Dermis blood vessel endothelial cell (primary cell): ENCODE results near the gene TMEM123. TPM values are rescaled to one million over a fixed set of nuclear protein-coding genes. Genes with fewer than 3 reads are reported as not detected.

ENCODE experiments used
- DNase-seq: peaks from one replicate; pipeline ENCODE4 v3.0.0; 2010
- total RNA-seq: library from RNA; depleted of rRNA; stranded (reverse); fragments of >200 nt; gene quantifications from 2 replicates; pipeline ENCODE4 v1.2.3, GENCODE V29; 2014

Gene TMEM123, protein sequence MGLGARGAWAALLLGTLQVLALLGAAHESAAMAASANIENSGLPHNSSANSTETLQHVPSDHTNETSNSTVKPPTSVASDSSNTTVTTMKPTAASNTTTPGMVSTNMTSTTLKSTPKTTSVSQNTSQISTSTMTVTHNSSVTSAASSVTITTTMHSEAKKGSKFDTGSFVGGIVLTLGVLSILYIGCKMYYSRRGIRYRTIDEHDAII
- 195 and 245 TPM in 2 replicates for total RNA-seq

- peak; percentile 73 for DNase-seq
Observed at GRCh38 chr11:102452461-102453301, at the start of gene TMEM123. TSS of gene TMEM123 (minus strand) at chr11:102452765. CDS start at chr11:102452623, 142 bp downstream.

DNA sequence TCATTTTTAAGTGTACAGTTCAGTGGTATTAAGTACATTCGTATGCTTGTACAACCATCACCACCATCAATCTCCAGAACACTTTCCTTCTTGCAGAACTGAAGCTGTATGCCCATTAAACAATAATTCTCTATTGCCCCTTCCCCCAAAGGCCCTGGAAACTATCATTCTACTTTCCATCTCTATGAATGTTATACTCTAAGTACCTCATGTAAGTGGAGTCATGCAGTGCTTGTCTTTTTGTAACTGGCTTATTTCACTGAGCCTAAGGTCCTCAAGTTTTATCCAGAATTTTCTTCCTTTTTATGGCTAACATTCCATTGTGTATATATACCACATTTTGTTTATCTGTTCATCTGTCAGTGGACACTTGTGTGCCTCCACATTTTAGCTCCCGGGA lies 48.3 kb upstream of the TMEM123 start:
- no peak for DNase-seq

DNA sequence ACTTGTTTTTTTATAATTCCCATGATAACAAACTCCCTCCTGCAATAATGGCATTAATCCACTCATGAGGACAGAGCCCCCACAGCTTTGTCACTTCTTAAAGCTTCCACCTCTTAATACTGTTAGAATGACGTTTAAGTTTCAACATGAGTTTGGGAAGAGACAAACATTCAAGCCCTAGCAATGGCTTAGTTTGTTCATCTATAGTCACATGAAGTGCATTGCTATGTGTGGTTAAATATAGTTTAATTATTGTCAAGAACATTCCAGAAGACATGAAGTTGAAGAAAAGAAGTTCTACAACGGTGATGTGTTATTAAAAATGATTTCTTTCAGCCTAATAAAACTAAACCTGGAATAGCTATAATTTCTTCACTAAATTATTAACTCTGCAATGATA lies 47.4 kb upstream of the TMEM123 start:
- no peak for DNase-seq

DNA sequence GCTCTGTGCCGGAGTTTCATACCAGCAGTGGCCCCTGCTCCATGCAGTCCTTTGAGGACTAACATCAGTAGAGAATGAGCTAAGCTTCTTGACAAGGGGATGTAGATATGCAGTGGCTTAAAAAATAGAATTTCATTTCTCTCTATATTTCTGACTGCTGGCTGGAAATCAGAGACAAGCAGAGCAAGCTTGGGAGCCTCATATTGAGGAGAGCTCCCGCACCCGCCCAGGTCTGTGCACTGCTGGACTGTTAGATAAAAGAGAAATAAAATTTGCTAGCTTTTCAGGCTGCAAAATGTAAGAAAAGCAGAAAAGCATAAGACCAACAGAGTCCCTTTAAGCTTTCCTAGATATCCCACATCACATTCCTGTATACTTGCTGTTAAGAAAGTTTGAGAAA lies 46.6 kb upstream of the TMEM123 start:
- DNase-seq, result no peak

DNA sequence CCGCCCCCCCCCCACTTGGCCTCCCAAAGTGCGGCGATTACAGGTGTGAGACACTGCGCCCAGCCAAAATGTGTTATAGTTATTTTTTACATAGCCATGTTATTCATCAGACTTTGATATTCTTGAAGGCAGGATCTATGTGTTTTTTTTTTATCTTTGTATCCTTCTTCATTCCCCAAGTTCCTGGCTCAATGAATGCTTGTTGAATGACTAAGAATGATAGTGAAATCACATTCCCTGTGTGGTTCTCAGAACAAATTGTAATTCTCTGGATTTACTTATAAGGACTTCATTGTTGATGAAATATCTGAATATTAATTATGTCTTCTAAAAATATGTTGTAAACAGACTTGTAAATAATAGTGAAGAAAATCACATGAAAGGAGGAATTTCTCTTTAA lies 44.5 kb upstream of the TMEM123 start:
- no peak for DNase-seq

DNA sequence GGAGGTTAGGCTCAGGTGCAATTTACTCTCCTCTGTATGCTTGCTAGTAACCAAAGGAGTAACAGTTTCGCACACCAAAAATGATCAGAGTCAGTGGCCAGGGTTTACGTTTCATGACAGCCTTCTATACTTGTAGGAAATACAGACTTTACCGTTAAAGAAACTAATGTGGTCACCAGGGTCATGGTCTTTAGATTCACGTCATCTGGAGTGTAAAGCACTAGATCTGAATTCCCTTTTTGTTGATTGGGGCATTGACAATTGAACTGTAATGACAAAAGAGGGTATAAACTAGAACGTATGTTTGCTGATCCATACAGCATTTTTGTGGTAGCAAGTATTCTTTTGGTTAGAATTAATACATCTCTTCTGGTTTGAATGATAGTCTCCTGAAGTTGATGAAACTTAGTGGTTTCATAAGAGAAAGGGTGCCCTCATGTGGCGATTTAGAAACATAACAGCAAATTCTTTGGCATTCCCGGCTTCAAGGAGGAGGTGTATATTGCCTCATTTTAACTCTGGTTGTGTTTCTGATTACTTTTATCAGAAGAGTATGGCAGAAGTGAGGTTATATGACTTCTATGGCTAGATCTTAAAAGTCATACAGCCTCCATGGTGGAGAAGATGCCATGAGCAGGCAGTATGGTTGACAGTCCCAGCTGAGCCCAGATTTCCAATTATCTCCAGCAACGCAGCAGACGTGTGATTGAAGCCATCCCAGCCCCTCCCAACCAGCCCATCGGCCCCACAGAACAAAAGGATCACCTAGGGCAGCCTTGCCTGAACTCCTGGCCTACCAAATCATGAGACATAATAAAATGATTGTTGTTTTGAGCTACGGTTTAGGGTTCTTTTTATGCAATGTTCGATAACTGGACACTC lies 42.8 kb upstream of the TMEM123 start:
- DNase-seq, result peak; percentile 93

GRCh38 chr11:102494216-102494615 lies 41.7 kb upstream of the TMEM123 start:
- peak; percentile 89 for DNase-seq

DNA sequence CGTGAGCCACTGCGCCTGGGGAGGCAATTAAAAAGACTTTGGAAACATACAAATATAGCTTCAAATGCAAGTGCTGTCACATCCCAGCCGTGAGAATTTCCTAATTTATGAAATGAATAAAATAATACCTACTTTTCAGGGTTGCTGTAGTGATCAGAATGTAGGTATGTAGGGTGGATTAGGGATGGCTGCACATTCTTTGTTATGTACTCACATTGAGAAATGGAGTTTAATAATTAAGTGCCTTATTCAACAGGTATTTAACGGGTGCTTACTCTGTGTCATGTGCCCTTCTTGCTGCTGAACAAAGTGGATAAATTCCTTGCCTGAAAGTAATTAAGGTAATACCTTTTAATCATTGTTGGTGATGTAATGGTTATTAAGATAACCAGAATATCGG lies 41.0 kb upstream of the TMEM123 start:
- no peak for DNase-seq

- no peak for DNase-seq
Observed at GRCh38 chr11:102491969-102492368, 39.4 kb upstream of the TMEM123 start.

DNA sequence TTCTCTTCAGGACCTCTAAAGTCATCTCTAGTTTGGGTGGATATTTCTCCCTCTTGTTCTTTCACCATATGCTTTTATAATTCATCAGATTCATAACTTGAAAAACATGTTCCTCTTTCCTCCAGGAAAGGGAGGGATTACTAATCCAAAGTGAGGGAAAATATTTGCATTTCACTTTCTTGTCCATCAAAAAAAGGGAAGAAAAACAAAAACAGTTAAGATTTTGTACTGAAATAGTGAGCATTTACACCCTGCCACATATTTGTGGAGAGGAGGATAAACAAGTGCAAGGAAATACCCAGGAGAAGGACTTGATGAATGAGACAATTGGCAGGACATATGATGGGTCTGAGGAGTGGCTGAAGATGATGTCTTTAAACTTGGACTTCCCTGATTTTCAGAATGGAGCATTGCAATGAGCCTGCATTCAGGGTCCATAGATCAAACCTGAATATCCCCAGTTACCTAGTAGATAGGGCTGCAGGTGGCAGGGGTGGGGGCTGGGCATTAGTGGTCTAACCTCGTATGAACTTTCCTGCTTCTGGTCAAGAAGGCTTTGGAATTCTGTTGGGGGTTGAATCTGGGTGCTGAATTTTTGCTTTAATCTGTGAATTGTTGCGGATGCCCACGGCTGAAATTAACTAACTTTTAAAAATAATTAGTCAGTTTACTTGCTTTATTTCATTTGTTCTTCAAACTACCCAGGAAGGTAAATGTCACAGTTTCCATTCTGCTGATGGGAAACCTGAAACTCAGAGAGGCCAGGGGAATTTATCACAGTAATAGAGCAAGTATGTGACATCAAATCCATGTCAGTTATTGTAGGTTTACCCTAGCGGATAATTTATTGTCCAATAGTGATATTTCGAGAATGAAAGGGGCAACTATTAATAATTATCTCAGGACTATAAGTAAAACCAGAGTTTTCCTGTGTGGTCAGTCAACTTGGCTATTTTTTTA lies 36.9 kb upstream of the TMEM123 start:
- no peak for DNase-seq

- DNase-seq, result no peak
Observed at GRCh38 chr11:102488208-102488607, 35.6 kb upstream of the TMEM123 start.

DNA sequence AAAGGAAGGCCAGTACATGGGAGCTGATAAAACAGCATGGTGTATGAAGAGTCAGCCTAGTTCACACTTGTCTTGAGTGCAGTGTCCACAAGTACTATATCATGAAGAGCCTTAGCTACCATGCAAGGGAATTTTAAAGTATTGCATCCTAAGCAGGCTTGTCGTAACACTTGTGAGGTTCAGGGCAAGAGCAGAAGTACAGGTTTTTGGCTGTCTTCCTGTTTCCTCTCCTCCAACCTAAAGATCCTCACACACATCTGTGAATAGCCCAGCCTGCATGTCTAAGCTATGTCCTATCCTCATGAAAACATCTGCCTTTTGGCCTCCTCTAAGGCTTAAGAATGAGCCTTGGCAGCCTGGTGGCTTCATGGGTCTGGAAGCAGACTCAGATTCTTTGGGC lies 34.6 kb upstream of the TMEM123 start:
- no peak for DNase-seq

DNA sequence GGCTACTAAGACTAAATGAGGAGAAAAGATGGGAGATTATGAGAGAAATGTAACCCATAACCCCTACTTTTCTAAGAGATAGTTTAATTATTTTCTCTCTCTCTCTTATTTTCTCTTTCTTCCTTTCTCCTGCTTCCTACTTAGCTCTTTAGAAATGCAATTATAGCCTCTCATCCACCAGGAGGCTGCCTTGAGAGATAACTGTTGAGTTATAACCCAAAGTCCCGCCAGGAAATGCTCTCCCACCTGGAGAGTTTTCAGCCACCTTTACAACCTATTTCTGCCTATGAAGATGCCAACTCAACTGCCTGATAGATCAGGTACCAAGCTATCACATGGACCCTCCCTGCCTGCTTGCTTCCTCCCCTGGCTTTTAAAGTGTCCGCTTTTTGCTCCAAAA lies 34.0 kb upstream of the TMEM123 start:
- no peak for DNase-seq

- no peak for DNase-seq
Observed at GRCh38 chr11:102485095-102485722, 32.6 kb upstream of the TMEM123 start.

- no peak for DNase-seq
Observed at GRCh38 chr11:102482433-102482832, 29.9 kb upstream of the TMEM123 start.

- no peak for DNase-seq
Observed at GRCh38 chr11:102479733-102480132, 27.2 kb upstream of the TMEM123 start.

DNA sequence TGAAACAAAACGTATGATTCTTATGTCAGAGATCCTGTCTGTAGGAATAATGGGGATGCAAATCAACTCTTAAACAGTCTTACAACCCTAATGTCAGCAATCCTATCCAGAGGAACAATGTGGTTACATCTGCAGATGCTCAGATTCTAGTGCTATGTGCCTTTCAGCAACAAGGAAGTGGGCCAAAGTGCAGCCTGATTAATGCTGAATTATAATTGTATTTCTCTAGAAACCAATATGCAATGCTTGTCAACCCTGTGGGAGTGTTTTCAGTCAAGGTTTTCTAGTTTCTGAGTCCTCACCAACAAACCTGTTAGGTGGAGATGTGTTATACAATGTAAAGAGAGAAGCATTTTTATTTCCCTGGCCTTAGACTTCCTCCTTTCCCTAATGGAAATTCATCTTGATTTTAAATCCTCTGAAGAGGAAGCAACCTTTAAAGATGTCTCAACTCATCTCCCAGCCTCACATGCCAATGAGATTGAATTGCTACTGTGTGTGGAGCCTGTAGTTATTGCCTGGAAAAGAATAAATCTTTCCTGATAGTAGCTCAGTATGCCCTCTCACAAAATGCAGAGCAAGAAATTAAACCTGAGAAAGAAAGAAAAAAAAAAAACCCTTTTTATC lies 26.2 kb upstream of the TMEM123 start:
- no peak for DNase-seq

GRCh38 chr11:102476812-102477211 lies 24.2 kb upstream of the TMEM123 start:
- DNase-seq, result peak; percentile 46

GRCh38 chr11:102476069-102476468 lies 23.5 kb upstream of the TMEM123 start:
- DNase-seq, result no peak

DNA sequence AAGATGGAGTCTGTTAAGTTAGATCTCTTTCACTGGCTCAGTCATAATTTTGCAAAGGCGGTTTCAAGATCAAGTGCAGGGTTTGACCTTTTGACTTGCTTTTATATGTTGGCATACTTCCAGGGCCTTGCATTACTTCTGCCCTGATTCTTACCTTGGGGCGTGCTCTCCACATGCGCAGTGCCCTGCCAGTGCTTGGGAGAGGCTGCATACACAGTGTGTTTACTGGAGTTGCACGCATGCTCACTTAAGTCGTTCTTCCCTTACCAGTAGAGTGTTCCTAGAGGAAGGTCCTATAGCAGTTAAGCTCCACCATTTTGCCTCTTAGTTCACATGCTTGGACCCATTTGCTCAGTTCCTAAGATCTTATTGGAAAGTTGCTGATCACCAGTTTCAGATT lies 21.0 kb upstream of the TMEM123 start:
- no peak for DNase-seq

DNA sequence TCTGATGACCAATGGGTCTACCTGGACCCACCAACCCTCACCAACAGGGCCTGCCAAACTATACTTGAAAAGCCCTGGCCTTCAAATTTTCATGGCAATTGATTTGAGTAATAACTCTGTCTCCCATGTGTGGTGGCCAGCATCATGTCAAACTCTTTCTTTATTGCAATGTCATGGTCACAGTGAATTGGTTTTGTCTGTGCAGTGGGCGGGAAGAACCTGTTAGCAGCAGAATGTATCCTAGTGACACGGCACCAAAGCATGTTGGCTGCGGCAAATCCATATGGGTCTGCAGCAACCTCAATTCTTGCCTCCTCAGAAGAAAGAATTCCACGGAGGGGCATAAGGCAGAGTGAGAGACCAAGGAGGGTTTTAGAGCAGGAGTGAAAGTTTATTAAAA lies 19.6 kb upstream of the TMEM123 start:
- no peak for DNase-seq
